GM19463 (cell line): ENCODE data around the gene ZFP92.

Experiments
- ATAC-seq: cut with Tn5 transposase; IDR thresholded peaks from one replicate; pipeline ENCODE4 v1.9.1; 2021; ENCODE audit warnings: mild to moderate bottlenecking, moderate library complexity; ENCODE audit not compliant: unreplicated experiment

ZFP92 gene

DNA sequence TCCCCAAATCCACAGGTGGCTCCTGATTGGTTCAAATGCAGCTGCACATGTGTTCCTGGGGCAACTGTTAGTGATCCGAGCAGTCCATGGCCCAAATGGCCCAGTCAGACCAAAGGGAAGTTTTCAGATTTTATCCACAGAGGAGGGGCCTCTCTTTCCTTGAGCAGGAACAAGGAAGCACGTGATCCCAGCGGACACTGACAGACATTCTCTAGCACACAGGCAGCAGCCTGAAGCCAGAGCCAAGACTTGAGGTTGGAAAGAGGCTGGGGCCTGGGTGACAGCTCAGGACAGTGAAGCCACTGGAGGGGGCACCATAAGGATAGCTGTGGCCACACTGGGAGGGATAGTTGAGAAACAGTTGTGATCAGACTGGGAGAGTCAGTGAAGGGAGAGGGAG, 3.5 kb upstream of the ZFP92 start:
- no peak for ATAC-seq

DNA sequence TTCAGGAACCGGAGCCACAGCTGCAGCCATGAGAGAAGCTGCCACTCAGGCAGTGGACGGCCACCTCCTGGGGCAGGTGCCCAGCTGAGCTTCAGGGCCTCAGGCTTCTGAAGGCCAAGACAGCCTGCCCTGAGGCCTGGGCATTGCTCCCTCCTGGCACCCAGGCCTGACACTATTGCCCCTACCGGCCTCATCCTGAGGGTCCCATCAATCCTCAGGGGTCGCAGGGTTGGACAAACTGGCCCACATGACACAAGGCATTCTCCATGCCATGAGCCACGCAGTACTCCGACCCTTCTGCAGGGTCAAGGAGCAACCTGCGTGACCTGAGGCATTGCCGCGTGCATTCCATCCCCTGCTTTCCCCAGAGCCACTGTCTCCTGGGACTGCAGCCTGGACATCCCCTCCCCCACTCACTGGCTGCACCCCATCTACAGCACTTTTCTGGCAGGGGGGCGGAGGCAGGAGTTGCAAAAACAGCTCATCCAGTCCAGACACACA, 3.0 kb upstream of the ZFP92 start:
- no peak for ATAC-seq

DNA sequence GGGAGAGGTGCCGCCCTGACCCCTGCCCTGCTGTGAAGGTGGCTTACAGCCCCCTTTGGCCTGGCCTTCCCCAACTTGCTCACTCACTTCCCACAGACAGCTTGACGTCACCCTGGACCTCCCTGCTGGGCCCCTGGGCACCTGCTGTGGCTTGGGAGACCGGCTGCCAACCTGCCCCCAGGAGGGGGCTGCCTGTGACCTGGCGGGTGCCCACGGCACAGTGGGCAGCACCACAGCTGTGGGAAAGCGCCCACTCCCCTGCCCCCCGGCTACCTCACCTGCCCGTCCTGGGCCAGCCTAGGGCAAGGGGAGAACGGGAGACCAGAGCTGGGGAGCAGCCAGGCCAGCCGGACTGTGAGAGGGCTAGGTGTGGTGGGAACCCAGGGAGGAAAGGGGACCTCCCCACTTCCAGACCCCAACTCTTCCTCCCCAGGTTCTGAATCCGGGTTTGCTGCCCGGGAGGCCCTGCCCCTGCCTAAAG, 2.4 kb upstream of the ZFP92 start:
- no peak for ATAC-seq

DNA sequence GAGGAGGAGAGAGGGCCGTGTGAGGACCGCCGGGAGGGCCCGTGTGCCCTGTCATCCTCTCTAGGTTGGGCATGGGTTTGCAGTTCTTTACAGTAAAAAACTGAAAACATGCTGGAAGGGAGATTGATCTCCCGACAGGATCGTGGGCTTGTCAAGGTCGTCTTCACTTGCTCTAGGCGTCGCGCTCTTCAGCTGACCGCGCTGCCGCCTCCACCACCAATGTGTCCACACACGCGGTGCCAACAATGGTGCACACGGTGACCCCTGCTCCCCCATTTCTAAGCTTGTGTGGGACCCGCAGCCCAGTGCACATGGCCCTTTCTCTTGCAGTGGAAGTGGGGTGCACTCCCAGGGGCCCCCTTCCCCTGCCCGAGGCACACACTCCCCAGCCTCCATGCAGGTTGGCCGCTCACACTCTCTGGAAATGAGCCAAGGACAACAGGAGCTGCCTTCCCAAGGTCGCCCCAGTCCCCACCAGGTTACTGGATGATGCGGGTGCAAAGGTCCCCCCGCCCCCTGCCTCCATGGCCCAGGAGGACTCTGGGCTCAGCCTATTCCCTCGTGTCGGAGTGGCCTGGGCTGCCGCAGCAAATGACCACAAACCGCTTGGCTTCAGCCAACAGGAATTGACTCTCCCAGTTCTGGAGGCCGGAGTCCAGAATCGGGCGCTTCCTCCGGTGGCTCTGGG, 1.7 kb upstream of the ZFP92 start:
- no peak for ATAC-seq

GRCh38 chrX:153410373-153410772, 899 bp upstream of the ZFP92 start:
- ATAC-seq = no peak

DNA sequence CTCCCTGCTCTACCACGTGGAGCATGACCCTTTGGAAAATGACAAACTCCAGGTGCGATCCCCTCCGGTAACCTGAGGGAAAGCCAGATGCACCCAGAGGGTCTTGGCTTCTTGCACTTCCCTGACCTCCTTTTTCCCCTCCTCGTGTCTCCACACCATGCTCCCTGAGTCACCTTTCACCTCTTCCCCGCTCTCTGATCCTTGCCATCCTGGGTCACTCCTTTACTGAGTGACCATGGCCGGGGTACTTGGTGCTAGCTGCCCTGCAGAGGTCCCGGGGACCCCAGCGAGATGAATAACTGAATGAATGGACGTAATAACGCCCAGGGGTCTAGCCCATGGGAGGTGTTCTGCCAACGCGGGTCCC, 401 bp upstream of the ZFP92 start:
- ATAC-seq = no peak

DNA sequence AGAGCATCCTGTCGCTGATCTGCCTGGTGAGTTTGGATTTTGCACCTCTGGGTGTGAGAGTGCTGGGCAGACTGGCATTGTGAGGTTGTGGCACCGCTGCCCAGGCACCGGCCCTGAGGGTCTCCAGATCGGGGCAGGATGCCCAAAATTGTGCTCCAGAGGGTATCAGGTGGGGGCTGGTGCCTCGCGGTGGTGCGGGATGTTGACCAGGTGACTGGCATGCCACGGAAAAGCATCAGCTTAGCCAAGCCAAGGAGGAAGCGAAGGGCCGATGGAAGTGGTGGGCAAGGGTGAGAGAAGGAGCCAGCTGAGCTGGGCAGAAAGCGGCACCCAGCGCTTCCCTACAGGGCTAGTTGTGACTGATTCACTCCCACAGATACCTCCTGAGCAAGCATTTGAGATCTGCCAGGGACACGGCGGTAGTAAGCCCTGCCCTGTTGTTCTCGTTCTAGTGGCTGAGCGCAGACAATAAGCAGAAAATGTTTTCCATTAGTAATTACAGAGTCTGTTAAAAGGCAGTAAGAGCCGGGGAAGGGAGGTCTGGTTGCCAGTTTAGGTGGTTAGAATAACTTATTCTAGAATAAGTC, 809 bp downstream of the ZFP92 start:
- no peak for ATAC-seq

DNA sequence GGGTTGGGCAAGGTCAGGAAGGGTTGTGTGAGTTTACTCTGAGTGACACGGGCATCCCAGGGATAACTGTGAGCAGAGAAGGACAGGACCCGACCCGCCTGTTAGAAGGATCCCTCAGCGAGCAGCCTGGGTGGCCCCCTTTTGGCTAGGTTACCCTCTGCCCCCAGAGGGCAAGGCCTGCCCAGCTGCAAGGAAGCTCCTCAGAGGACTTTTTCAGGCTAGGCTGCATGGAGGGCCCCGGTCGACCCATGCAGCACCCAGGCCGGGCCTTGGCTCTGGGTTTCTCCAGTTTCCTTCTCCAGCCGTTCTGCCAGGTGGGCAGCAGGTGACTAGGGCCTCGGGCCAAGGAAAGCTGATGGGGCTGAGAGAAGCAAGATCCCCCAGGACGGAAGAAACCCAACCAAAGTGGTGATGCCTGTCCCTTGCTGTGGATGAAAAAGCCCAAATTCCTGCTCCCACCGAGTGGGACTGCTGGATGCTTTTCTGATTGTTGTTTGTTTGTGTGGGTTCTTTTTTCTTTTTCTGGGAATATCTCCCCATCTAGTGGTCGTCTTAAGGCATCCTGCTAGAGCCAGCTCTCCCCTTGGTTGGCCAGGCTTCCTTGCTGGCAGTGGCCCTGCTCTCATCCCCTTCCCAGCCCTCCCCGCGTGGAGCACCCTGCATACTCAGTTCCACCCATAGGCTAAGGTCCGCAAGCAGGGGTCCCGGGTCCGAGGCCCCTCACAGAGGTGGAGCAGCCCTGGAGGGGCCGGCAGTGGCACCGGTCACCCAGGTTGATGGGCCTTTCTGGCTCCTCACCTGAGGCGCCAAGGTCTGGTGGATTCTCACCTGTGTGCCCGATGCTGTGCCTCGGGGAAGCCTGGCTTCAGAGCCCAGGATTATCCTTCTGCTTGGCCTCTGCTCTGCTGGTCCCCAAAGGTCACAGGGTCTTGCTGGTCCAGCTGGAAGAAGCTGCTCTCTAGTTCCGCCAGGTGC, 1.8 kb downstream of the ZFP92 start:
- ATAC-seq = no peak

GRCh38 chrX:153413731-153414130, 2.5 kb downstream of the ZFP92 start:
- no peak for ATAC-seq

GRCh38 chrX:153414856-153415510, 3.7 kb downstream of the ZFP92 start:
- ATAC-seq = no peak

DNA sequence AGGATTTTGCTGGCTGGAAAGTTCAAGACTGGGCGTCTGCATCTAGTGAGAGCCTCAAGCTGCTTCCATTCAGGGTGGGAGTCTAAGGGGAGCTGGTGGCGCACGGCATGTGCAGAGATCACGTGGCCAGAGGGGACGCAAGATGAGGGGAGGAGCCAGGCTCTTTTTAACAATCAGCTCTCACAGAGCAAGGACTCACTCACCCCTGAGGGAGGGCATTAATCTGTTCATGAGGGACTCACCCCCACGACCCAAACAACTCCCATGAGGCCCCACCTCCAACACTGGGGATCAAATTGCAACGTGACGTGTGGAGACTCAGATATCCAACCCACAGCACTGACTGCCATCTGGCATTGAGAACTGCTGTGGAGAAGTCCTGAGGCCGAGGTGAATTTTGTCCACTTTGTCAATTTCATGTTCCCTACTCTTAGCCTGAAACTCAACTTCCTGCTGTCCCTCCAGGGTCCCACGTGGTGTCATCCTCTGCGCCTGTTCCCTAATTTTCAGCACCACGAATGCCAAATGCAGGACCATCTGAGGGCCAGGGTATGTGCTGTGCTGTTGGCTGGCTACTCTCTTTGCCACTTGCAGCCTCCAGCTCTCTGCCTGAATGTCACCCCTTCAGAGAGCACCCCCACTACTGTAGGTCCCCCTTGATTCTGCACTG, 5.6 kb downstream of the ZFP92 start:
- no peak for ATAC-seq

GRCh38 chrX:153417637-153418036, 6.4 kb downstream of the ZFP92 start:
- ATAC-seq = no peak

GRCh38 chrX:153420851-153421599, 9.8 kb downstream of the ZFP92 start:
- no peak for ATAC-seq

GRCh38 chrX:153421856-153422255, 10.6 kb downstream of the ZFP92 start:
- no peak for ATAC-seq

- no peak for ATAC-seq
Measured at GRCh38 chrX:153423652-153424051, 12.4 kb downstream of the ZFP92 start.

GRCh38 chrX:153426204-153426603, 14.9 kb downstream of the ZFP92 start:
- ATAC-seq = no peak

DNA sequence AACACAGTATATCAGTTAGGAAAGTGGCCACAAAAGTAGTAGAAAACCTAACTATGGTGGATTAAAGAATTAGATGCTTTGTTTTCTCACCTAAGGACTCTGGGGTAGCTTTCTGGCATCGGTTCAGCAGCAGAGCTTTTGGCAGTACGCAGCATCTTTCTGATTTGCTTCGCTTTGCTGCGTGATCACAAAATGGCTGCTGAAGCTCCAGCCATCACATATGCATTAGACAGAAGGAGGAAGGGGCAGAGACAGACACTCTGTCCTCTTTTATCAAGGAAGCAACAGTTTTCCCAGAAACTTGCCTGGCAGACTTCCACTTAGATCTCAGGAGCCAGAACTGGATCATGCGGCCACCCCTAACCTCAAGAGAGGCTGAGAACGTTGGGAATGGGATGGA, 19.5 kb downstream of the ZFP92 start:
- no peak for ATAC-seq

DNA sequence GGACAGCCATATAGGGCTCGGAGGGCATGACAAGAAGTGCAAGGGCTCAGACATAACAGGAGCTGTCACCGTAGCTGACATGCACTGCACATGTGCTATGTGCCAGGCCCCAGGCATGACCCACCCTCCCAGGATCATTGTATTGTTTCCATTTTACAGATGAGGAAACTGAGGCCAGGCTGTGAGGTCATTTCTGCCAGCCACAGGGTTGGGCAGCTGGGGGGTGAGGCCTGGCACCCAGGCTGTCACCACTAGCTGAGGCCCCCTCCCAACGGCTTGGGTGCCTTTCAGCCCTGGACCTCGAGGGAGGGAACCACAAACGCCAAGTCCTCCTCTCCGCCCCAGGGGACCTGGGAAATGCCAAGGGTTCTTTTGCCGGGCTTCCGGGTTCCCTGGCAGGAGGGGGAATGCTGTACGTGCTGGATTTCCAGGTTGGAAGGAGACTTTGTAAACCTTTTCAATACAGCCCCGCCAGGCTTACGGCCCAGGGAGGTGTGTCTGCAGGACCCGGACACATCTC, 21.9 kb downstream of the ZFP92 start:
- ATAC-seq = no peak

- ATAC-seq = no peak
Measured at GRCh38 chrX:153433781-153434285, 22.6 kb downstream of the ZFP92 start.
